GM18505 (cell line): ENCODE measurements around the gene FGFR2.

ENCODE experiments used
- ATAC-seq: cut with Tn5 transposase; IDR thresholded peaks from one replicate; pipeline ENCODE4 v1.9.1; 2021; ENCODE audit not compliant: unreplicated experiment
- POLR2A ChIP-seq: IDR thresholded peaks from 4 replicates; pipeline ENCODE4 v1.6.1; 2011; ENCODE audit warnings: borderline replicate concordance; ENCODE audit not compliant: insufficient read depth, insufficient read length; ENCODE audit errors: extremely low read depth

Gene FGFR2

GRCh38 chr10:121484401-121484800, 113.8 kb downstream of the FGFR2 start:
- no peak for ATAC-seq
- no peak for TF ChIP-seq POLR2A

DNA sequence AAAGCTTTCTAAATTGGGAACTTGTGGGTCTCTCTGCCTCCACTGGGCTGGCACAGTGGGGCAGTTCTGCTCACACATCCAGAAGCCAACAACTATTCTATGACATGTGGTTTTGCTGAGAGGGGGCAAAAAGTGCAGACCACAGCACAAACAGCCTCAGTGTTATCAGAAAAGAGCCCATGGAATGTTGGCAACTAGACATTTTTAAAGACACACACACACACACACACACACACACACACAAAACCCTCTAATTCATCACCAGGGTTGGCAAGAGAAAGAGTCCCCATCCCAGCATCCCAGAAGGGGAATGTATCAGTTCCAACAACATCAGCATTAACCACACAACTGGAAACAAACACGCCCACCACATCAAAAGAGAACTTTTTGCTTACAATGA, 117.1 kb downstream of the FGFR2 start:
- no peak for ATAC-seq
- TF ChIP-seq POLR2A, result no peak

DNA sequence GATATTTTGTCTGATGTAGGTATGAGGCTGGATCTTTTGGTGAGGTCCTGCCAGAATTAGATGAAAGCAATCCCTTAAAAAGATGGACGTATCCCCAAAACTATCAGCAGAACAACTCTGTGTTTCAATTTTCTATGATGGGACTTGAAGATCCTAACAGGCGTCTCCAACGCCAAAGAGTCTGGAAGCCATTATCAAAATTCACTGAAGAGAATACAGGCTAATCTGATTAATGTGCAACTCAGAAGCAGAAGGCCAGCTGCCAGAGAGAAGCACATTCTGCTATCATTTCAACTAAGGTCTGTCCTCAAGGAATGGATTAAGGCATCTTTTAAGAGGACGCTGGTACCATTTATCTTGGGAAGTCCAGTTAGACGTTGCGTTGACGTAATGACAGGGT, 119.7 kb downstream of the FGFR2 start:
- TF ChIP-seq POLR2A, result no peak
- ATAC-seq, result no peak

DNA sequence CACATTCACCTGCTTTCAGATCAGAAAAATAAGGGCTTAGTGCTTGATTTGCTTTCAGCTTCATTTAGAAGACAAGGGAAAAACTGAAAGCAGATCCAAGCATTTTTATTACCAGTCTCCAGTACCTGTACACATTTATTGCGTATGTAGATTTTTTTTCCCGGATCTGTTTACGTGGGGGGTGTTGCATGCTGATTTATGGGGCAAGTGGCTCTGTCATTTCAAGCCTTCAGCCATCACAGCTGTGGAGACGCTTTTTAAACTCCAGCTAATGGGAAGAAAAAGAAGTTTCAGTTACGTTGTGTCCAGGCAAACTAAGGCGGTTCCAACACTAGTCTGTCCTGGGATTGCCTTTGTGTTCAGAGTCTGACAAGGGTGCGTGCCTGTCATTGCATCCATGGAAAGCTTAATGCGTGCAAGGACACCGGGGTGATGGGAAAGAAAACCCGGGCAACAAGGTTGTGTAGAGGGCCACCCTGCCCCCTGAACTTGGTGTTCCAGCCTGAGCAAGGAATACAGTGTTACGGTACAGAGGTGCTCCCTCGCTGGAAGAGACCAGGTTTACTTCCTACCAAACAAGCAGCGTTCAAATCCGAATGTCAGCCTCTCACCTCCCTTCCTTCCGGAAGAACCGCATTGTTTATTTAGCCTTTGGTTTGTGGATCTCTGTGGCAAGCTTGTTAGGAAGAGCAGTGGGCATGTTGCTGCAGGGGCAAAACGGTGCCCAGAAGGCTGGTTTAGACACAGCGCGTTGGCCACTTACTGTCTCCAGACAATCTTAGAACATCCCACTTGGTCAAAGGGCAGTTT, 128.2 kb downstream of the FGFR2 start:
- ATAC-seq, result no peak
- TF ChIP-seq POLR2A, result no peak

DNA sequence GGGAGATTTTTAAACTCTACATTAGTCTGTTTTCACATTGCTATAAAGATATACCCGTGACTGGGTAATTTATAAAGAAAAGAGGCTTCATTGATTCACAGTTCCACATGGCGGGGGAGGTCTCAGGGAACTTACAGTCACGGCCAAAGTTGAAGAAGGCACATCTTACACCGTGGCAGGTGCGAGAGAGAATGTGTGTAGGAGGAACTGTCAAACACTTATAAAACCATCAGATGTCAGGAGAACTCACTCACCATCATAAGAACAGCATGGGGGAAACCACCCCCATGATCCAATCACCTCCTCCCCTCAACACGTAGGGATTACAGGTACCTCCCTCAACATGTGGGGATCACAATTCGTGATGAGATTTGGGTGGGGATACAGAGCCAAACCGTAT, 129.5 kb downstream of the FGFR2 start:
- TF ChIP-seq POLR2A, result no peak
- no peak for ATAC-seq

GRCh38 chr10:121466424-121466823, 131.8 kb downstream of the FGFR2 start:
- no peak for TF ChIP-seq POLR2A
- no peak for ATAC-seq

GRCh38 chr10:121465215-121465614, 133.0 kb downstream of the FGFR2 start:
- TF ChIP-seq POLR2A, result no peak
- ATAC-seq, result no peak

DNA sequence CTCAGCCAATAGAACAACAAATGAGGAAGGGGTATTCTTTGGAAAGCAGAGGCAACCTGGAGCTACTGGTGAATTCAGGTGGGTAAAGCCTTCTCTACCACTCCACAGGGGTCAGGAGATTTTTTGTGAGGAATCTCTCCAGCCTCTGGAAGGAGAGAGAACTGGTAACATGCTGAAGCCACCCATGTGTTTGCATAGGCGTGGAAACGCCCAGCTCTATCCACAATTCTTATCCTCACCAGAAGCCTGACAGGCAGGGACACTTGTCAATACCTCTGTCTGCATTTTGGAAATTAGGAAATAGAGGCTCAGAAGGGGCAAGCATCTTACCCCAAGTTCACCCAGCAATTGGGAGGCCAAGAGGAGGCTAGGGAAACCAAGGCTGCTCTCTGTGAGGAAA, 133.7 kb downstream of the FGFR2 start:
- ATAC-seq, result no peak
- no peak for TF ChIP-seq POLR2A

DNA sequence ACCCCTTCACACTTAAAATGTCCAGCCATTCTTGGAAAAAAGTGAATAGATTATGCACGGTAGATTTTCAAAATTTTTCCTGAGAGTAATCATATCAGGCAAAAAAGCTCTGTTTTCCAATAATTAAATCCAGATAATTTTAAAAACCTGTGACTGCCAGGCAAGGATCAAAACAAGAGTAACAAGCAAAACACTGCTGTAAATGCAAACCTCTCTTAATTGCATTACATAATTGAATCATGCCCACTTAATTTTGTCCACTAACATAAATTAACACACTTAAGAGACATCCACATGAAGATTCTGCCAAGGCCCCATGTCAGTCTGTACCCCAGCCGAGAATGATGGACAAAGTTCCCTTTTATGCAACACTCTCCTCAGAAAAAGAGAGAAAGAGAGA, 135.3 kb downstream of the FGFR2 start:
- TF ChIP-seq POLR2A, result no peak
- ATAC-seq, result no peak

- TF ChIP-seq POLR2A, result no peak
These were observed 136.0 kb downstream of the FGFR2 start for GRCh38 chr10:121462281-121462680.

GRCh38 chr10:121461307-121461706, 136.9 kb downstream of the FGFR2 start:
- no peak for ATAC-seq
- TF ChIP-seq POLR2A, result no peak

More at GRCh38 chr10:121462281-121462680, 136.0 kb downstream of the FGFR2 start:
- ATAC-seq, result no peak

- TF ChIP-seq POLR2A, result no peak
- no peak for ATAC-seq
These were observed 137.5 kb downstream of the FGFR2 start for GRCh38 chr10:121460733-121461132.

DNA sequence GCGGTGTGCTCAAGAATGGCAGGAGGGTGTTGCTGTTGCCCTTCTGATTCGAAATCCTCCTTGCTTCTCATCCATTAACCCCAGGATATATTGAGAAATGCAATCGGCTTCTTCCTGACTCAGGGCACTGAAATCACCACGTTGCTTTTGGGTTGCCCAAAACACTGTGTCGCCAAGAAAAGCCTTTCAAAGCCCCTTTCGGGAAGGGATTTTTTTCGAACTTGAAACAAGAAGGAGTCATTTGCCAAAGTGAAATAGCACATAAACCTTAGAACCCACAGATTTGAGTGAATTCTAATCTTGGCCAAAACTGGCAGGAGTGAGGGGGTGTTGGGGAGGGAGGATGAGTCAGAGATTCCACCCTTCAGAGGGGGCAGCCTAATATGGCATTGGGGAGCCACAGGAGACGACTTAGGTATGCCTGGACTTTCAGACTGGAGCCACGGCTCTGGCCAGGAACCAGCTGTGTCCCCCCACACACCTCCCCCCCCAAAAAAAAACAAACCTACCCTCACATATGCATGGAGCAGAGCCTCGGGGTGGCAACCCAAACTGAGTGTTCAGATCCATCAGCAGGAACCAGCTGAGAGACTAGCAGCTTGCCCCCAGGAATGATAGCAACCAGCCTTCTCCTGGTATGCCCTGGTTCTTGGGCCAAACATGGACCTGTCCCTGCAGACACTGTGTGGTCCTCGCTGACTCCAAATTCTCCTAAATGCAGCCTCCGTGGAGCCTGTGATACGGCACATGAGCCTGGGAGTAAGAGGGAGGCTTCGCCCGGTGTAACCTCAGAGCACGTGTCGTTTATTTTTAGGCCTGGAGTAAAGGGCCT, 138.4 kb downstream of the FGFR2 start:
- no peak for ATAC-seq
- no peak for TF ChIP-seq POLR2A

- TF ChIP-seq POLR2A, result no peak
- no peak for ATAC-seq
These were observed 139.0 kb downstream of the FGFR2 start for GRCh38 chr10:121459279-121459621.

DNA sequence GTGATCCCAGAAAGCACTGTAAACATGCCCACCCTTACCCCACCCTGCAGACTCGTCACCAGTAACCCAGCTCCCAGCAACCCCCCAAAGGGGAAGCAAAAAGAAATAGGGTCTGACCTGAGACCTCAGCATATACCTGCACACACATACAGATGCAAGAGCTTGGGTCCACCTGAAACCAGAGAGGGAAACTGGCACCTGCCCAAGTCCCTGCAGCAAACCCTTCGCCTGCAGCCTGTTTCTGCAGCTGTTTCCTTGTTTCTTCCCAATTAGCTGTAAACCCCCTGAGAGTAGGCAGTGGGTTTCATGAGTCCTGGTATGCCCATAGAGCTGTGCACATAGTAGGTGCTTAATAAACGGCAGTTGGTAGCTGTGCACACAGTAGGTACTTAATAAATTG, 140.5 kb downstream of the FGFR2 start:
- no peak for ATAC-seq
- no peak for TF ChIP-seq POLR2A

DNA sequence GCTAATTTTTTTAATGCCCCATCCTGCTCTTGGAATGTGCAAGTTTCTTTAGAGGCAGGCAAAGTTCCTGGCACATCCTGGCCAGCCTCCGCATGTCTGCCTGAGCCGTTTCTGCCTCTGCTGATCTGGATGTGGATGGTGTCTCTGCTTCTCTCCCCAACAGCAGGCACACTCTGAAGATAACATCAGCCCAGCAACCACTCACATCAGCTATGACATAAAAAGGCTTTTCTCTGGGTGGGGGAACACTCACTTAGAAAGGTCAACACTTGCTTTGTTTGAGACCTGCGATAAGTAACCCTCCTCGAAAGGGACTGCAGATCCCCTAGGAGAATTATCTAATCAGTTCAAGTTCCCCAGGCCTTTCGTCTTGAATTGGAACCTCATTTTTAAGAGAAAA, 142.9 kb downstream of the FGFR2 start:
- no peak for TF ChIP-seq POLR2A
- no peak for ATAC-seq
